Astrocyte of the spinal cord (primary cell): ENCODE measurements around the gene FBXL7.
A peak's percentile ranks its signal among the peaks of the same experiment; 100 is the strongest.

ENCODE experiments used
- DNase-seq: peaks from one replicate; pipeline ENCODE4 v3.0.0; 2011; ENCODE audit warnings: low read depth, low spot score
- H3K4me3 ChIP-seq: 2 replicates; pipeline ENCODE4 v1.5.1; 2011; ENCODE audit warnings: low read depth, mild to moderate bottlenecking, low read length, moderate library complexity
- CTCF ChIP-seq: IDR thresholded peaks from 2 replicates; pipeline ENCODE4 v1.5.1; 2012; ENCODE audit warnings: low read depth, mild to moderate bottlenecking, low read length, inconsistent platforms
- in situ Hi-C: cut with HindIII; loops from 2 replicates; pipeline ENCODE4 v1.10.0; 2017; ENCODE audit warnings: low sequenced_read_pairs

FBXL7 gene

DNA sequence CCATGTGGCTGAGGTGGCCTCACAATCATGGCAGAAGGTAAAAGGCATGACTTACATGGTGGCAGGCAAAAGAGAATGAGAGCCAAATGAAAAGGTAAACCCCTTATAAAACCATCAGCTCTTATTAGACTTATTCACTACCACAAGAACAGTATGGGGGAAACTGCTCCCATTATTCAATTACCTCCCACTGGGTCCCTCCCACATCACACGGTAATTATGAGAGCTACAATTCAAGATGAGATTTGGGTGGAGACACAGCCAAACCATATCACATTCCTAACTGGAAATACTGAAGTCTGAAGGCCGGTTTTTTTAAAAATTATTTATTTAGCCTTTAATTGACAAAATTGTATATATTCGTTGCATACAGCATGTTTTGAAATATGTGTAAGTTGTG lies 28.5 kb downstream of the FBXL7 start:
- DNase-seq: no peak
- no peak overlapping the region for H3K4me3 ChIP-seq
- TF ChIP-seq CTCF: no peak
- in situ Hi-C loops: no loop called here

GRCh38 chr5:15529013-15529412 lies 29.0 kb downstream of the FBXL7 start:
- in situ Hi-C loops: no loop called here

DNA sequence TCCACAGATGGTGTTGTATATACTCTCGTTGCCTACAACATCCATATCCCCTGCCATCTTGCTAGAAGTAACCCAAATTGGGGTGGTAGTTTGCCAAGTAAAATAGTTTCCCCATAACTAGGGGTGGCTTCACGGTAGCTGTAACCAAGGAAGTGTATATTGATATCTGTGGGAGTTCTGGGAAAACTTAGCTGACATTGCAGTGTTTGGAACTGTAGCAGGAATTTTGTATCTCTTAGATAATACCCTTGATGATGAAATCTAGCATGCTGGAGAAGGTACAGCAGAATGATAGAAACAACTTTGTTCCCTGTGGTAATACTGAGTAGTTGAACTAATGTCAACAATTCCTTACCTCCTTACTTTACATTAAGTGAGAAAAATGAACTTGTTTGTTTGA lies 29.8 kb downstream of the FBXL7 start:
- no peak overlapping the region for H3K4me3 ChIP-seq
- in situ Hi-C loops: no loop called here
- TF ChIP-seq CTCF: no peak
- no peak for DNase-seq

More at GRCh38 chr5:15529013-15529412, 29.0 kb downstream of the FBXL7 start:
- no peak for TF ChIP-seq CTCF
- no peak overlapping the region for H3K4me3 ChIP-seq
- no peak for DNase-seq

- DNase-seq: peak; percentile 66
- no peak overlapping the region for H3K4me3 ChIP-seq
- in situ Hi-C loops: no loop called here
- TF ChIP-seq CTCF: no peak
Measured at GRCh38 chr5:15533129-15533893, 33.3 kb downstream of the FBXL7 start.

DNA sequence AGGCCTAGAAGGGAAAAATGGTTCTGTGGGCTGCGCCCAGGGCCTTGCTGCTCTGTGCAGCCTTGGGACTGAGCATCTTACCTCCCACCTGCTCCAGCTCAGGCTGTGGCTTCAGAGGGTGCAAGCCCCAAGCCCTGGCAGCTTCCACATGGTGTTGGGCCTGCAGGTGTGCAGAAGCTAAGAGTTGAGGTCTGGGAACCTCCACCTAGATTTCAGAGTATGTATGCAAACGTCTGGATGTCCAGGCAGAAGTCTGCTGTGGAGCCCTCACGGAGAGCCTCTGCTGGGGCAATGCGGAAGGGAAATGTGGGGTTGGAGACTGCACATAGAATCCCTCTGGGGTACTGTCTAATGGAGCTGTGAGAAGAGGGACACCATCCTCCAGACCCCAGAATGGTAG lies 36.0 kb downstream of the FBXL7 start:
- in situ Hi-C loops: no loop called here
- no peak for TF ChIP-seq CTCF
- no peak for DNase-seq
- H3K4me3 ChIP-seq: no peak overlapping the region

- no peak for DNase-seq
- no peak for TF ChIP-seq CTCF
- no peak overlapping the region for H3K4me3 ChIP-seq
- in situ Hi-C loops: no loop called here
Measured at GRCh38 chr5:15538516-15538915, 38.5 kb downstream of the FBXL7 start.
